ENCODE measurements around the gene UBE2L5. TPM values are rescaled to one million over a fixed set of nuclear protein-coding genes. Genes with fewer than 3 reads are reported as not detected.
A peak's percentile ranks its signal among the peaks of the same experiment; 100 is the strongest.

Gene UBE2L5
- total RNA-seq, 2 experiments from 2014 or later: 0.22 to 1.8 TPM

GRCh38 chr13:30415430-30416030, 6.8 kb upstream of the UBE2L5 start:
- BruUV-seq (replicated peaks): no TSS peak
- H2AFZ ChIP-seq (ENCODE audit: low read length): peak overlapping the region; percentile 84; the same call in 1 of the 2 replicates
- H3K79me2 ChIP-seq (ENCODE audit: insufficient read depth, low read depth, low read length): peaks cover 5% of the 10 kb centered on the region; the same call in 1 of the 2 replicates
- TF ChIP-seq EZH2phosphoT487 (IDR thresholded peaks at IDR 0.05; ENCODE audit: borderline replicate concordance, low read depth, low read length) (no peak), CTCF (conservative IDR thresholded peaks at IDR 0.05; ENCODE audit: low read length) (no peak)
- DNase-seq (ENCODE audit: low spot score): peak; percentile 86
- peak overlapping the region; percentile 48 for H3K4me3 ChIP-seq (ENCODE audit: low read depth, low read length, poor library complexity, severe bottlenecking)
- intact Hi-C loops (cut with micrococcal nuclease; ENCODE audit: unreplicated experiment): loop anchor here (1.0 to 2.0 kb wide), 2 partner anchors 41 to 283 kb away; no protein-coding TSS in a partner anchor
- peak overlapping the region; percentile 87 for H3K4me2 ChIP-seq (ENCODE audit: low read length)
- CTCF ChIA-PET (ENCODE audit: unreplicated experiment): interaction anchor here (0.6 to 1.3 kb wide), 2 partner anchors 33 to 92 kb away, joined by 3 to 7 read pairs; no protein-coding TSS in a partner anchor
- no peaks in the 10 kb centered on the region for H3K9me3 ChIP-seq (ENCODE audit: low read length)
- peaks cover 84% of the 10 kb centered on the region for H3K4me1 ChIP-seq (ENCODE audit: insufficient read depth, low read length, poor library complexity, severe bottlenecking)
- POLR2A ChIA-PET: interaction anchor here (0.9 to 10.6 kb wide), 11 partner anchors 10 to 201 kb away, joined by 3 to 182 read pairs (median 7); no protein-coding TSS in a partner anchor
- no peaks in the 10 kb centered on the region for H3K9me2 ChIP-seq (ENCODE audit: insufficient read depth, low read length)
- H3K36me3 ChIP-seq (ENCODE audit: insufficient read depth, low read length): no peaks in the 10 kb centered on the region
- peak overlapping the region; percentile 92 for H3K27ac ChIP-seq (ENCODE audit: low read depth, low read length, poor library complexity, severe bottlenecking)
- H4K20me1 ChIP-seq (ENCODE audit: insufficient read depth, low read length): no peaks in the 10 kb centered on the region

GRCh38 chr13:30416471-30416870, 5.8 kb upstream of the UBE2L5 start:
- POLR2A ChIA-PET: interaction anchor here (0.6 to 10.6 kb wide), 15 partner anchors 10 to 200 kb away, joined by 3 to 182 read pairs (median 4); no protein-coding TSS in a partner anchor
- TSS peak; percentile 32 for BruUV-seq (replicated peaks)
- Histone ChIP-seq H3K9me3 (ENCODE audit: low read length) (no peaks in the 10 kb centered on the region), H3K4me3 (ENCODE audit: low read depth, low read length, poor library complexity, severe bottlenecking) (peak overlapping the region; percentile 23), H2AFZ (ENCODE audit: low read length) (peak overlapping the region; percentile 14; the same call in 1 of the 2 replicates), H3K4me2 (ENCODE audit: low read length) (peak overlapping the region; percentile 87), H3K4me1 (ENCODE audit: insufficient read depth, low read length, poor library complexity, severe bottlenecking) (peaks cover 88% of the 10 kb centered on the region), H3K9me2 (ENCODE audit: insufficient read depth, low read length) (no peaks in the 10 kb centered on the region), H3K79me2 (ENCODE audit: insufficient read depth, low read depth, low read length) (peaks cover 9% of the 10 kb centered on the region; the same call in 1 of the 2 replicates), H4K20me1 (ENCODE audit: insufficient read depth, low read length) (no peaks in the 10 kb centered on the region), H3K36me3 (ENCODE audit: insufficient read depth, low read length) (no peaks in the 10 kb centered on the region), H3K27ac (ENCODE audit: low read depth, low read length, poor library complexity, severe bottlenecking) (peak overlapping the region; percentile 92)
- no peak for TF ChIP-seq EZH2phosphoT487 (IDR thresholded peaks at IDR 0.05; ENCODE audit: borderline replicate concordance, low read depth, low read length)
- no peak for TF ChIP-seq CTCF (conservative IDR thresholded peaks at IDR 0.05; ENCODE audit: low read length)
- DNase-seq (ENCODE audit: low spot score): peak; percentile 57
- CTCF ChIA-PET (ENCODE audit: unreplicated experiment): no interaction called here
- intact Hi-C loops (cut with micrococcal nuclease; ENCODE audit: unreplicated experiment): no loop called here

All from OCI-LY7 (cell line).